Stimulated activated CD8-positive, alpha-beta memory T cell treated with anti-CD3 and anti-CD28 coated beads, Interleukin-15, amount 100 ng/mL, for 48 hours (primary cell): ENCODE results near the gene ATP9B.
"Not testable (repeated sequence)": the region's sequence is repeated elsewhere in the genome, so short reads cannot be mapped to it uniquely, and the experiment has no call there.

Experiments used
- DNase-seq, 2 donors: peaks; one replicate each; pipeline ENCODE4 v3.0.0-alpha.2; 2020; ENCODE audit warnings: low read depth in 2 of 2

Gene ATP9B

DNA sequence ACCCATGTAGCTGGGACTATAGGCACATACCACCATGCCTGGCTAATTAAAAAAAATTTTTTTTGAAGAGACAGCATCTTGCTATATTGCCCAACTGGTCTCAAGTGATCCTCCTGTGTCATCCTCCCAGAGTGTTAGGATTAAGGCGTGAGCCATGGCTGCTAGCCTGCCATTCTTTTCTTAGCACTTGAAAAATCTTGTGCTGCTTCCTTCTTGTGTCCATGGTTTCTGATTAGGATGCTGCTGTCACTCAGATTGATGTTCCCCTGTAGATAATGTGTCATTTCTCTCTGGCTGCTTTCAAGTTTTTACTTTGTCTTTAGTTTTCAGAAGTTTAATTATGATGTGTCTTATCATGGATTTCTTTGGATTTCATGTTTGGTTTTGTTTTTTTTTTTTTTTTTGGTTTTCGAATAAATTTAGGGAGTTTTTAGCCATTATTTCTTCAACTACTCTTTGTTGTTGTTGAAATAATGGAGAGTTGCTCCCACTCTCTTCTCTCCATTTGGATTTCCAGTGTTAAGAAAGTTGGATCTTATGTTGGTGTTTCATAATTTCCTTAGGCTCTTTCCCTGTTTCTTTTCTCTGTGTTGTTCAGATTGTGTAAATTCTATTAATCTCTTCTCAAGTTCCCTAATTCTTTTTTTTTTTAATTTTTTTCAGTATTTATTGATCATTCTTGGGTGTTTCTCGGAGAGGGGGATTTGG, 2.5 kb downstream of the ATP9B start:
- no peak for DNase-seq

GRCh38 chr18:79072655-79073054, 3.5 kb downstream of the ATP9B start:
- not testable (repeated sequence) for DNase-seq

DNA sequence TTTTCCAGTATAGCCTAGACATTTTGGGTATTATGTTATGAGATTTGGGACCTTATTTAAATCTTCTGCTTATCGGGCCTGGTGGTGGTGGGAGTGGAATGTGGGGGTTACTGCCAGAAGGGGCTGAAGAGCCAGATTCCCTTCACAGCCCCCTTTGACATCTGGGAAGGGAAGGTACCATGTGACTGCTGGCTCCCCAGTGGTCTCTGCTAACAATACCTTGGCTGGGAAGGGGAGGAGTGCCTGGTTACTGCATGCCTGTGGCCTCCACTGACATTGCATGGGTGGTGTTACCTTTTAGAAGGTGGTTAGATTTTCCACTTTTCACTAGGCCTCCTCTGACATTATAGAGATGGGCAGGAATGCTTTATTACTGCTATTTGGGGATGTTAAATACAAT, 8.0 kb downstream of the ATP9B start:
- no peak for DNase-seq

DNA sequence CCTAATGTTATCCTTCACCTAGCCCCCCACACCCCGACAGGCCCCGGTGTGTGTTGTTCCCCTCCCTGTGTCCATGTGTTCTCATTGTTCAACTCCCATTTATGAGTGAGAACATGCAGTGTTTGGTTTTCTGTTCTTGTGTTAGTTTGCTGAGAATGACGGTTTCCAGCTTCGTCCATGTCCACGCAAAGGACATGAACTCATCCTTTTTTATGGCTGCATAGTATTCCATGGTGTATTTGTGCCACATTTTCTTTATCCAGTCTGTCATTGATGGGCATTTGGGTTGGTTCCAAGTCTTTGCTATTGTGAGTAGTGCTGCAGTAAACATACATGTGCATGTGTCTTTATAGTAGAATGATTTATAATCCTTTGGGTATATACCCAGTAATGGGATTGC, 9.6 kb downstream of the ATP9B start:
- DNase-seq, result not testable (repeated sequence)

GRCh38 chr18:79092874-79093273, 23.7 kb downstream of the ATP9B start:
- DNase-seq, result no peak

DNA sequence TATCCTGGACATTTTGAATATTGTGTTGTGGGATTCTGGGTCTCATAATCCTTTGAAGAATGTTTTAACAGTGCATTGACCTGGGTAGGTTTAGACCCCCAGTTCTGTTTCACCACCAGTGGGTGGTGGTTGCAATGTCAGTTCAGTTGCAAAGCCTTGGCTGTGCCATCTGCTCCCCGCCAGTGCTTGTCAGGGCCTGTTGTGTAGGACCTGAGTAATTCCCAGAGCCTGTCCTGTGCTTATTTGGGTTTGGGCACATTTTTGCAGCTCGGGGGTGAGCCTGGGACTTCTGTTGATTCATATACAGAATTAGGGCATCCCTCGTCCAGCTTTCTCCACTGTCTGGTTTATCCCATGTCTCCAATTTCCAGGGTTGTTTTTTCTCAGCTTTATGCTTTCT, 24.8 kb downstream of the ATP9B start:
- DNase-seq, result no peak

GRCh38 chr18:79095216-79095615, 26.0 kb downstream of the ATP9B start:
- DNase-seq, result no peak

GRCh38 chr18:79100944-79101343, 31.8 kb downstream of the ATP9B start:
- no peak for DNase-seq

- no peak for DNase-seq
Measured at GRCh38 chr18:79102886-79103285, 33.7 kb downstream of the ATP9B start.

DNA sequence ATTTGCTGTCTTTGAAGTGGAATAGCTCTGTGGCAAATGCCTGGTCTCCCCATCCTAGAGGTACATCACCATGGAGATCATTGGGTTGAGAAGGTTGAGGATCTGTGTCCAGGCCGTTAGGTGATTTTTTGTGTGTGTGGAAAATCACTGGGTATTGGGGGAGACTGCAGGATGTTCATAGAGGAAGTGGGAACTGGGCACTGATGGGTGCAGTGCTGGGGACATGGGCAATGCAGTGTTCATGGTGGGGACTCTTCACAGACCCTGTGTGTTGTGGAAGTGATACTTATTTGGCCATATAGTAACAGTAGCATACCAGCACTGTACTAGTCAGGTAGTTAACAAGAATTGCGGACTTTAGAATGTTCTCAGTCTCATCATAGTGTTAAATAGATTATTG, 34.9 kb downstream of the ATP9B start:
- no peak for DNase-seq

DNA sequence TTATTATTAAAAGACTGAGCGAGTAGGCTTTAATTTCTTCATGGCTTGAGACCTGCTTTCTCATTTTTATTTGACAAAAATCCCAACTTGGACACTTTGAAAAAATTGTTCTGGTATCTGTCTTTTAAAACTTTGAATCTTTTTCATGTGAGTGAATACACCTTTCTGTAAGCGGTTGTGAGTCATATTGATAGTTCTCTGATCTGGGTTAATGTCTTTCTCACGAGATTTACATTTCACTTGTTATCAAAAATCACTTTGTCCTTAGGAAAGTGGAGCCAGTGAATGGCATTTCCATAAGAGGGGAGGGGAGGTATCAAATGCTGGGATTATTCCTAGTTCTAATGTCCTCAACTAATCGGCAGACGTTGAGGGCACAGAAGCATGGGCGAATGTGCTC, 36.3 kb downstream of the ATP9B start:
- no peak for DNase-seq

GRCh38 chr18:79106084-79106483, 36.9 kb downstream of the ATP9B start:
- no peak for DNase-seq

DNA sequence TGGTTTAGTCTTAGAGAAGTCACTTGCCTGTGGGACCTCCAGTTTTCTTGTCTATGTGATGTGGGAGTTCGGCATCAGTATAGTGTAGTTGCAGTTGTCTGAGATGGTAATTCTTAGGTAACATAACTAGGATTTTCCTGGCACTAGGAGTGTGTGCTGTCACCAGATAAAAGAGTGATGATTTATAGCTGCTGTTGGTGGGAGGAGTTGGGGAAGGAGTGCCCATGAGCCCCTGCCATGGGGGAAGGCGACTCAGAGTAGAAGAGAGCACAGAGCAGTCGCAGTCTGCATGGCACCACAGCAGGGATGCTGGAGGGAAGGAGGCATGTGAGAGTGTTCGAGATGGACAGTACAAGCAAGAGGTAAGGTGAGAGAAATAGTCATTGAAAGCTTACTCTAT, 38.7 kb downstream of the ATP9B start:
- DNase-seq, result no peak

DNA sequence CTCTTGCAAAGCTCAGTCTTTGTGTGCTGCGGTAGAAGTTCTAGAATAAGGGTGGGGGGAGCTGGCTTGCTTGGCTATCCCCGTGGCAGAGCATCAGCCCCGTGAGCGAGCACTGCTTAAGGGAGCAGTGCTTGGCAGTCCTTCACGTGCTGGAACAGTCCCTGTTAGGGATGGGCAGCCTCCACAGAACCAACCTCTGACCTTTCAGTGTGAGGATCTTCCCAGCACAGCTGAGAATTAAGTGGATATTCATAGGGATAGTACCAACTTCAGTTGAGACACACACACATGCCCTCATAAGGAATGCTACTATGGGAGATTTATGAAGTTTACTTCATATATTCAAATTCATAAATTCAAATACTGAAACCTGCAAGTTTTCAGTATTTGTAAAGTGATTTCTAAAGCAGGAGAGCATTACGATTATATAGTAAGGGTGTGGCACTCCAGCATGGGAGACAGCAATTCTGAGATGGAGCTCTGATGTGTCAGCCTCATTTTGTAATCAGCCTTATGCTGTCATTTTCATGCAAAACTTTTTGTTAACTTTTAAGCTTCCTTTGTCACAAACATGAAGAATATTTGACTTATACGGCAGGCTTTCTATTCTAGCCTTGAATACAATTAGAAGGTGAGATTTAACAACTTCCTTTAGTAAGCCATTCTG, 39.5 kb downstream of the ATP9B start:
- DNase-seq, result no peak

- DNase-seq, result no peak
Measured at GRCh38 chr18:79111483-79111882, 42.3 kb downstream of the ATP9B start.

- no peak for DNase-seq
Measured at GRCh38 chr18:79117385-79117784, 48.2 kb downstream of the ATP9B start.

GRCh38 chr18:79117788-79118187, 48.6 kb downstream of the ATP9B start:
- no peak for DNase-seq

DNA sequence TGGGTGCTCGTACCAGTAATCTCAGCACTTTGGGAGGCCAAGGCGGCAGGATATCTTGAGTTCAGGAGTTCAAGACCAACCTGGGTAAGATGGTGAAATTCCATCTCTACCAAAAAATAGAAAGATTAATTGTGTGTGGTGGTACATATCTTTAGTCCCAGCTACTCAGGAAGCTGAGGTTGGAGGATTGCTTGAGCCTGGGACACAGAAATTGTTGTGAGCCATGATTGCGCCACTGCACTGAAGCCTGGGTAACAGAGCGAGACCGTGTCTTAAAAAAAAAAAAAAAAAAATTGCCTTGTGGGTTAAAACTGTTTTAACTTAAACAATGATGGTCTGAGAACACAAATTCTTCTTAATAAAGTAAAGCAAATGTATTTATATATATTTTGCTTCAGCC, 49.6 kb downstream of the ATP9B start:
- DNase-seq, result no peak

GRCh38 chr18:79121746-79122474, 52.7 kb downstream of the ATP9B start:
- DNase-seq, result no peak

GRCh38 chr18:79123948-79124347, 54.8 kb downstream of the ATP9B start:
- DNase-seq, result no peak

GRCh38 chr18:79129120-79129519, 59.9 kb downstream of the ATP9B start:
- no peak for DNase-seq

DNA sequence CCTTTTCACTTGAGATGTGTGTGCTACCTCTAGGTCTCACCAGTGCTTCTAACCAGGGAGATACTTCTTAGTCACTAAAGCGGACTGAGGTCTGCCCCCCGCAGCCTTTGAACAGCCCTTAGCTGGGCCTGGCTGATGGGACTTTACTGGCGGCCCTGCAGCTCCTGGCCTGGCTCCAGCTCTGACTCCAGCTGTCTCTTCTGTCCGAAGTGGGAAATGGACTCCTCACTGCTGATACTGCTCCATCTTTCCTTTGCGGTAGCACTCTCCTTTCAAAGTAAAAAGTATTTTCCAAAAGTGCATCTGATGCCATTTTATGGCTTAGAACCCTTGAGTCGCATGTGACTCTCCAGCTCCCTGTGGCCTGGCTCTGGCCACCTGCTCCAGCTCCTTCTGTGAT, 64.5 kb downstream of the ATP9B start:
- no peak for DNase-seq

- no peak for DNase-seq
Measured at GRCh38 chr18:79135924-79136323, 66.7 kb downstream of the ATP9B start.
